IMR-90 (cell line): Measurements from ENCODE around the gene PHAF1. TPM values are rescaled to one million over a fixed set of nuclear protein-coding genes. Genes with fewer than 3 reads are reported as not detected.

Source experiments
- ATAC-seq: fragments of 200-7000 bp; cut with Tn5 transposase; 2 replicates; pipeline ENCODE4 v1.9.1; 2020; ENCODE audit warnings: low read depth, mild to moderate bottlenecking, moderate library complexity
- BruUV-seq: library from RNA; stranded (reverse); fragments of 400-500 nt; replicated peaks from 2 replicates; lab custom pipeline; 2021; lab: Mats Ljungman, UMichigan
- CTCF ChIA-PET: fragments of 300-600 bp; formaldehyde crosslinking; extraction: SDS; loops from one replicate; lab custom pipeline; 2021; ENCODE audit warnings: antibody characterized with exemption; lab: Yijun Ruan, JAX
- POLR2A ChIA-PET: fragments of 300-600 bp; sonication (Branson Sonifier 250); formaldehyde crosslinking; loops from one replicate; lab custom pipeline; 2022; ENCODE audit warnings: antibody characterized with exemption; ENCODE audit not compliant: unreplicated experiment; lab: Charles Lee
- DNase-seq: peaks from one replicate; pipeline ENCODE4 v3.0.0; 2013
- H2AFZ ChIP-seq: replicated peaks from 2 replicates; pipeline ENCODE3; 2013; ENCODE audit warnings: low read length, mild to moderate bottlenecking; ENCODE audit not compliant: poor library complexity
- H2AK5ac ChIP-seq: 2 replicates; pipeline ENCODE4 v1.6.1; 2013; ENCODE audit warnings: low read depth, low read length, inconsistent platforms
- H2AK9ac ChIP-seq: replicated peaks from 2 replicates; pipeline ENCODE3; 2013; ENCODE audit warnings: mild to moderate bottlenecking, low read depth, low read length, moderate library complexity; ENCODE audit not compliant: poor library complexity
- H2BK120ac ChIP-seq: 2 replicates; pipeline ENCODE4 v1.6.1; 2013; ENCODE audit warnings: low read depth, low read length, inconsistent platforms
- H2BK15ac ChIP-seq: 3 replicates; pipeline ENCODE4 v1.6.1; 2013; ENCODE audit warnings: low read depth, low read length, inconsistent platforms
- H2BK20ac ChIP-seq: 2 replicates; pipeline ENCODE4 v1.6.1; 2013; ENCODE audit warnings: low read depth, mild to moderate bottlenecking, inconsistent platforms, low read length, moderate library complexity
- H2BK5ac ChIP-seq: 2 replicates; pipeline ENCODE4 v1.6.1; 2013; ENCODE audit warnings: mild to moderate bottlenecking, low read depth, low read length, inconsistent platforms; ENCODE audit not compliant: poor library complexity, severe bottlenecking
- H3K14ac ChIP-seq: replicated peaks from 2 replicates; pipeline ENCODE4 v1.6.1; 2013; ENCODE audit warnings: low read depth, low read length, inconsistent platforms
- H3K18ac ChIP-seq: 2 replicates; pipeline ENCODE4 v1.6.1; 2013; ENCODE audit warnings: low read depth, low read length, control low read depth
- H3K23ac ChIP-seq: 2 replicates; pipeline ENCODE4 v1.6.1; 2013; ENCODE audit warnings: low read depth, low read length, inconsistent platforms
- H3K27ac ChIP-seq: 2 replicates; pipeline ENCODE4 v1.5.1; 2013; ENCODE audit warnings: mild to moderate bottlenecking, control low read depth, low read length; ENCODE audit not compliant: insufficient read depth
- H3K27me3 ChIP-seq: 2 replicates; pipeline ENCODE4 v1.6.1; 2013; ENCODE audit warnings: low read length; ENCODE audit not compliant: control insufficient read depth, insufficient read depth
- H3K36me3 ChIP-seq: 2 replicates; pipeline ENCODE4 v1.6.1; 2013; ENCODE audit warnings: low read length, mixed read lengths; ENCODE audit not compliant: control insufficient read depth, insufficient read depth
- H3K4ac ChIP-seq: 2 replicates; pipeline ENCODE4 v1.6.1; 2013; ENCODE audit warnings: low read depth, low read length, inconsistent platforms
- H3K4me1 ChIP-seq: 2 replicates; pipeline ENCODE4 v1.6.1; 2013; ENCODE audit warnings: low read length, mixed read lengths; ENCODE audit not compliant: control insufficient read depth, insufficient read depth
- H3K4me2 ChIP-seq: 2 replicates; pipeline ENCODE4 v1.6.1; 2013; ENCODE audit warnings: low read depth, mild to moderate bottlenecking, control low read depth, low read length, moderate library complexity
- H3K4me3 ChIP-seq: 2 replicates; pipeline ENCODE4 v1.5.1; 2013; ENCODE audit warnings: low read depth, mild to moderate bottlenecking, control low read depth, low read length, moderate library complexity; ENCODE audit not compliant: insufficient read depth
- H3K56ac ChIP-seq: 2 replicates; pipeline ENCODE4 v1.6.1; 2013; ENCODE audit warnings: low read length, inconsistent platforms; ENCODE audit not compliant: insufficient read depth; ENCODE audit errors: extremely low read depth
- H3K79me1 ChIP-seq, 2 experiments: 2 replicates each; pipeline ENCODE4 v1.6.1; 2013; ENCODE audit warnings: low read length in 2 of 2, inconsistent platforms in 1 of 2, low read depth in 1 of 2
- H3K9ac ChIP-seq: 2 replicates; pipeline ENCODE4 v1.6.1; 2013; ENCODE audit warnings: low read depth, low read length, control low read depth
- H3K9me1 ChIP-seq: 2 replicates; pipeline ENCODE4 v1.6.1; 2013; ENCODE audit warnings: low read length, inconsistent platforms; ENCODE audit not compliant: insufficient read depth
- H3K9me3 ChIP-seq: 2 replicates; pipeline ENCODE4 v1.6.1; 2013; ENCODE audit warnings: low read length; ENCODE audit not compliant: control insufficient read depth, insufficient read depth
- H4K20me1 ChIP-seq: 2 replicates; pipeline ENCODE4 v1.6.1; 2013; ENCODE audit warnings: low read length, inconsistent platforms; ENCODE audit not compliant: insufficient read depth
- H4K5ac ChIP-seq: 2 replicates; pipeline ENCODE4 v1.6.1; 2013; ENCODE audit warnings: mild to moderate bottlenecking, low read depth, low read length, control low read depth
- H4K8ac ChIP-seq, 2 experiments: 2 replicates each; pipeline ENCODE4 v1.6.1; 2013; ENCODE audit warnings: low read depth in 2 of 2, low read length in 2 of 2, control low read depth in 1 of 2, inconsistent platforms in 1 of 2
- H4K91ac ChIP-seq: 2 replicates; pipeline ENCODE4 v1.6.1; 2013; ENCODE audit warnings: low read depth, low read length, inconsistent platforms; ENCODE audit not compliant: insufficient read depth
- BHLHE40 ChIP-seq: fragments of 150-350 bp; IDR thresholded peaks from 2 replicates; pipeline ENCODE4 v1.6.1; 2016; ENCODE audit warnings: mild to moderate bottlenecking, low read depth, low read length
- CEBPB ChIP-seq: IDR thresholded peaks from 2 replicates; pipeline ENCODE4 v1.6.1; 2012; ENCODE audit warnings: low read depth, low read length, improper control_type of control experiment
- CHD1 ChIP-seq: IDR thresholded peaks from 2 replicates; pipeline ENCODE4 v1.6.1; 2012; ENCODE audit warnings: low read depth, low read length, improper control_type of control experiment
- ELK1 ChIP-seq: fragments of 150-350 bp; IDR thresholded peaks from 2 replicates; pipeline ENCODE4 v1.6.1; 2016; ENCODE audit warnings: low read depth, mild to moderate bottlenecking, low read length, moderate library complexity, borderline replicate concordance
- FOS ChIP-seq: fragments of 150-350 bp; IDR thresholded peaks from 2 replicates; pipeline ENCODE4 v1.6.1; 2016; ENCODE audit warnings: low read depth, low read length
- MAFK ChIP-seq: IDR thresholded peaks from 2 replicates; pipeline ENCODE4 v1.6.1; 2012; ENCODE audit warnings: low read depth, low read length, improper control_type of control experiment
- MAZ ChIP-seq: IDR thresholded peaks from 2 replicates; pipeline ENCODE4 v1.6.1; 2012; ENCODE audit warnings: low read depth, mild to moderate bottlenecking, low read length, improper control_type of control experiment, moderate library complexity, borderline replicate concordance
- MXI1 ChIP-seq: IDR thresholded peaks from 2 replicates; pipeline ENCODE4 v1.6.1; 2012; ENCODE audit warnings: low read depth, mild to moderate bottlenecking, low read length, moderate library complexity, borderline replicate concordance
- NFE2L2 ChIP-seq: fragments of 150-350 bp; IDR thresholded peaks from 2 replicates; pipeline ENCODE4 v1.6.1; 2016; ENCODE audit warnings: low read depth, mild to moderate bottlenecking, low read length
- RCOR1 ChIP-seq: IDR thresholded peaks from 2 replicates; pipeline ENCODE4 v1.6.1; 2012; ENCODE audit warnings: mild to moderate bottlenecking, low read length, improper control_type of control experiment; ENCODE audit not compliant: insufficient replicate concordance
- RFX5 ChIP-seq: IDR thresholded peaks from 2 replicates; pipeline ENCODE4 v1.8.0; 2012; ENCODE audit warnings: low read depth, mild to moderate bottlenecking, low read length, moderate library complexity
- SMC3 ChIP-seq: fragments of 150-350 bp; IDR thresholded peaks from 2 replicates; pipeline ENCODE4 v1.6.1; 2016; ENCODE audit warnings: low read depth, mild to moderate bottlenecking, antibody characterized with exemption, low read length, moderate library complexity
- WGBS, 2 experiments: methylation state at CpG; one replicate each; pipeline versions ENCODE4 v1.1.5 to v1.1.7; 2013; ENCODE audit warnings: missing lambda C conversion rate in 2 of 2; ENCODE audit not compliant: insufficient read length in 1 of 2; ENCODE audit errors: extremely low coverage in 2 of 2; 5-methylcytosine and 5-hydroxymethylcytosine counted together
- dilution Hi-C: fragments of 300-500 bp; cut with HindIII; formaldehyde crosslinking; loops from one replicate; pipeline ENCODE4 v1.14.3; 2018; ENCODE audit warnings: low sequenced_read_pairs; ENCODE audit not compliant: unreplicated experiment
- in situ Hi-C: fragments of 300-500 bp; cut with MboI; formaldehyde crosslinking; loops from 3 replicates; pipeline ENCODE4 v1.14.3; 2019; ENCODE audit warnings: low sequenced_read_pairs, inconsistent platforms, mixed read lengths
- intact Hi-C: fragments of 100-400 bp; cut with micrococcal nuclease; formaldehyde crosslinking; loops from 2 replicates; pipeline ENCODE4 v1.10.0; 2022
- polyA plus RNA-seq, 3 experiments: library from polyadenylated mRNA; depleted of rRNA; stranded (reverse); fragments of >200 nt; gene quantifications; 2 replicates each; pipeline ENCODE4 v1.2.3, GENCODE V29; 2012; ENCODE audit warnings: low replicate concordance in 1 of 3
- total RNA-seq: library from RNA; depleted of rRNA; stranded (reverse); fragments of >200 nt; gene quantifications from 2 replicates; pipeline ENCODE4 v1.2.3, GENCODE V29; 2012

PHAF1 gene
- total and polyA plus RNA-seq, 2 of the 4 experiments (the other 2 are of a cell fraction) = 14.0 to 19.8 TPM

GRCh38 chr16:67128887-67129286 is 19.1 kb downstream of the PHAF1 start:
- no peak overlapping the region for H2AFZ ChIP-seq
- no peaks in the 10 kb centered on the region for H3K4me1 ChIP-seq
- H2BK15ac ChIP-seq = no peak overlapping the region
- no peak overlapping the region for H3K14ac ChIP-seq
- TF ChIP-seq MXI1 (no peak), CHD1 (no peak), BHLHE40 (no peak), RCOR1 (no peak), MAFK (no peak), CEBPB (no peak), MAZ (no peak), FOS (no peak), NFE2L2 (no peak), ELK1 (no peak), SMC3 (no peak), RFX5 (no peak)
- H2BK5ac ChIP-seq = no peak overlapping the region
- no peak overlapping the region for H3K56ac ChIP-seq
- no peak overlapping the region for H3K23ac ChIP-seq
- POLR2A ChIA-PET = no interaction called here
- no peak overlapping the region for H2BK120ac ChIP-seq
- H3K4me2 ChIP-seq = no peak overlapping the region
- in situ Hi-C loops (no loop called here), dilution Hi-C loops (no loop called here), intact Hi-C loops (no loop called here)
- H3K9me3 ChIP-seq = no peaks in the 10 kb centered on the region
- no peak overlapping the region for H3K27ac ChIP-seq
- H4K5ac ChIP-seq = no peak overlapping the region
- no peak overlapping the region for H4K8ac ChIP-seq
- DNase-seq (no peak), ATAC-seq (no peak)
- no peak overlapping the region for H3K4me3 ChIP-seq
- no peak overlapping the region for H2AK9ac ChIP-seq
- no peaks in the 10 kb centered on the region for H3K27me3 ChIP-seq
- no TSS peak for BruUV-seq
- H4K20me1 ChIP-seq = no peaks in the 10 kb centered on the region
- CTCF ChIA-PET = no interaction called here
- no peak overlapping the region for H4K91ac ChIP-seq
- no peak overlapping the region for H3K18ac ChIP-seq
- H2AK5ac ChIP-seq = no peak overlapping the region
- no peak overlapping the region for H2BK20ac ChIP-seq
- peaks cover 11% of the 10 kb centered on the region for H3K9me1 ChIP-seq
- no peak overlapping the region for H3K9ac ChIP-seq
- peaks cover 26% of the 10 kb centered on the region for H3K36me3 ChIP-seq
- WGBS, 2 experiments = 100% methylated on average over 1 of the region's 3 CpGs; no CpG with 5 or more reads in 1 of the 2 experiments
- peaks cover 6 to 19% of the 10 kb centered on the region in 2 experiments; a peak in 3 of 4 replicates for H3K79me1 ChIP-seq
- H3K4ac ChIP-seq = no peak overlapping the region
